GM19035 (cell line): ENCODE measurements around the gene MTCL3.
"Not testable (repeated sequence)": the region's sequence is repeated elsewhere in the genome, so short reads cannot be mapped to it uniquely, and the experiment has no call there.

Source experiments
- ATAC-seq: cut with Tn5 transposase; IDR thresholded peaks from one replicate; pipeline ENCODE4 v1.9.1; 2021; ENCODE audit not compliant: unreplicated experiment

The MTCL3 gene

DNA sequence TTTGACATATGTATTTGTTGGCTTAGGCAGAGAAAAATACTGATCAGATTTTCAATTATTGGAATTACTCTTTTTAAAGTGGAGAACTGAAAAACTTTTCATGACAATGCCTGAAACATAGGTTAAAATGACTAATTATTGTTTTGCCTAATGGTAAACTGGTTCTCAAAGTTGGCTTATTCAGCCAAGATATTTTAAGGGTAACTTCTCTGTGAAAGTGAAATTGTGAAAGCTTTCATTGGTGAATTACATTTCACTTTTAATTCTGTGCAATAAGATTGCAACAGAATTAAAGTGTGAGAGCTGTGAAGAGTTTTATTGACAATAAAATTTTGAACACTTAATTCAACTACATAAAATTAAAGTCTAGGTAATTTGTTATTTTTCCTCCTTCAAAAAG, 84.5 kb downstream of the MTCL3 start:
- no peak for ATAC-seq

DNA sequence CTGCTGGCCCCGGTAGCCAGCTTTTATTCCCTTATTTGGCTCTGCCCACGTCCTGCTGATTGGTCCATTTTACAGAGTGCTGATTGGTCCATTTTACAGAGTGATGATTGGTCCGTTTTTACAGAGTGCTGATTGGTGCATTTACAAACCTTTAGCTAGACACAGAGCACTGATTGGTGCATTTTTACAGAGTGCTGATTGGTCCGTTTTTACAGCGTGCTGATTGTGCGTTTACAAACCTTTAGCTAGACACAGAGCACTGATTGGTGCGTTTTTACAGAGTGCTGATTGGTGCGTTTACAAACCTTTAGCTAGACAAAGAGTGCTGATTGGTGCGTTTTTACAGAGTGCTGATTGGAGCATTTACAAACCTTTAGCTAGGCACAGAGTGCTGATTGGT, 90.6 kb downstream of the MTCL3 start:
- not testable (repeated sequence) for ATAC-seq

DNA sequence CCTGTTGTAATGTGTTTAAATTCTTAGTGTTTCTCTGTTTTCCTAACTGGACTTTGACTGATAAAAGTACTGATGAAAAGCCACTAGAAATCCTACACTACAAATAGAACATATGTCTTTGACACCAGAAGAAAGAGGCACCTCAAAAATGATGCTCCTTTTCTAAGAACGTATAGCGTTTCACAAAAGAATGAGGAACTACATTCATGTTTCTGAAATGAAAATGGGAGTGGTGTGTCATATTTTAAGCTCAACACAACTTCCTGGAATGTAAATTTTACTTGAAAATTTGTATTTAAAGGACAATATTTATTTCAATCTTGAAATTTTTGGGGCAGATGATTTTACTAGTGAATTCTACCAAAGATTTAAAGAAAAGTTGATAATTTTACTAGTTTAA, 95.2 kb downstream of the MTCL3 start:
- ATAC-seq = no peak
